Measurements from ENCODE around the gene ZNF529.

DNA sequence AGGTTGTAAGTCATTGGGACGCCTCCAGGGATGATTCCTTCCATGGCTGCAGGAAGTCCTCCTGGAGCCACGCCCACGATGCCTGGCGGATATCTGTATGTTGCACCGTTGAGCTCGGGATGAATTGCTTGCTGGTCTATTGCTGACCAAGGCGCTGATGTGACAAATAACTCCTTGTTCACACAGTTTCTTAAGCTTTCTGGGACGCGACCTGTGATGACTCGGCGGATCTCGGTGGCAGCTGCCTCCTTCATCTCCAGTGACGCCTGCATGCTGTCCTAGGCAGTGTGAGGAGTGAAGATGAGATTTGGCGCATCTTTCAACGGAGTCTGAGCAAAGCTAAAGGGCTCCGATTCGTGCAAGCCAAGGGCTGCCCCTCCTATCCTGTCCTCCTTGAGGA, 76.1 kb downstream of the ZNF529 start:
- TF ChIP-seq, protein P1, sequence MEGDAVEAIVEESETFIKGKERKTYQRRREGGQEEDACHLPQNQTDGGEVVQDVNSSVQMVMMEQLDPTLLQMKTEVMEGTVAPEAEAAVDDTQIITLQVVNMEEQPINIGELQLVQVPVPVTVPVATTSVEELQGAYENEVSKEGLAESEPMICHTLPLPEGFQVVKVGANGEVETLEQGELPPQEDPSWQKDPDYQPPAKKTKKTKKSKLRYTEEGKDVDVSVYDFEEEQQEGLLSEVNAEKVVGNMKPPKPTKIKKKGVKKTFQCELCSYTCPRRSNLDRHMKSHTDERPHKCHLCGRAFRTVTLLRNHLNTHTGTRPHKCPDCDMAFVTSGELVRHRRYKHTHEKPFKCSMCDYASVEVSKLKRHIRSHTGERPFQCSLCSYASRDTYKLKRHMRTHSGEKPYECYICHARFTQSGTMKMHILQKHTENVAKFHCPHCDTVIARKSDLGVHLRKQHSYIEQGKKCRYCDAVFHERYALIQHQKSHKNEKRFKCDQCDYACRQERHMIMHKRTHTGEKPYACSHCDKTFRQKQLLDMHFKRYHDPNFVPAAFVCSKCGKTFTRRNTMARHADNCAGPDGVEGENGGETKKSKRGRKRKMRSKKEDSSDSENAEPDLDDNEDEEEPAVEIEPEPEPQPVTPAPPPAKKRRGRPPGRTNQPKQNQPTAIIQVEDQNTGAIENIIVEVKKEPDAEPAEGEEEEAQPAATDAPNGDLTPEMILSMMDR (conservative IDR thresholded peaks at IDR 0.05; ENCODE audit: low read length), result no peak
- TF ChIP-seq EZH2phosphoT487 (IDR thresholded peaks at IDR 0.05; ENCODE audit: borderline replicate concordance), result no peak

Measured in Loucy (cell line).